Limb (tissue), 2 donors: ENCODE results near the gene PBX1.

Experiments used
- DNase-seq, 2 donors: peaks; one replicate each; pipeline ENCODE4 v3.0.0-alpha.2; 2016; ENCODE audit errors: extremely low spot score in 2 of 2

The PBX1 gene

DNA sequence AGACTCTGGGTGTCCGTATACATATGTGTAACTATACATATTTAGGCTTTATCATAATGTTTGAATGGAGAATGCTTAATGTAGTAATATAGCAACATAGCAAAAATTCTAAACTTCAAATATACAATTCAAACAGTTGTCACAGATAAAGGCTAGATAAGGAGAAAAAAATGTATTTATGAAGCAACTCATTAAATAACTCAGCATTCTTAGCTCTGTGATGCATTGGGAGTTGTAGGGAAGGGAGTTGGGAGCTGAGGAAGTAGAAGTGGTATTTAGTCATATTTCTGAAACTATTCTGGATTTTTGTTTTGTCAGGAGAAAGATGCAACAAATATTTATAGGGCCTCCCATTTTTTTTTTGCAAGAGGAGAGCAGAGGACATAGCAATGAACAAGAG lies 197.8 kb downstream of the PBX1 start:
- no peak for DNase-seq

GRCh38 chr1:164757625-164758024 lies 198.6 kb downstream of the PBX1 start:
- DNase-seq = no peak

GRCh38 chr1:164759144-164759920 lies 200.3 kb downstream of the PBX1 start:
- no peak for DNase-seq

DNA sequence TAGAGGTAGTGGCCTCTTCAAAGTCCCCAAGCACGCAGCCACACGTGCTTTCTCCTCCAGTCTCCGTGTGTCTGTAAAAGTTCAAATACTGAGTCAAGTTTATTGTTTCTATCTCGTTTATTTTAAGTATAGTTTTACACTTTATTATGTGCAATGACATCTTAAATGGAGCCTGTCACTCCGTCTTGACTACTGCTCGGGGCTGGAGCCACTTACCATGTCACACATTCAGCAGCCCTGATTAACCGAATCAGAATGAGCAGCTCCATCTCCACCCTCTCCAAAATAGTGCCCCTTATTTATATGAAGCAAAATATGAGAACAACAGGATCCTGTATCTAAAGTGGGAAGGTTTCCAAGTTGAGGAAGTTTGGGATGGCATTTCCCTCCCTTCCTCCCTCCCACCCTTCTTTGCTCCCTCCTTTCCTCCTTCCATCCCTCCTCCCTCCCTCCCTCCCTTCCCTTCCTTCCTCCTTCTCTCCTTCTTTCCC lies 201.0 kb downstream of the PBX1 start:
- DNase-seq = no peak

DNA sequence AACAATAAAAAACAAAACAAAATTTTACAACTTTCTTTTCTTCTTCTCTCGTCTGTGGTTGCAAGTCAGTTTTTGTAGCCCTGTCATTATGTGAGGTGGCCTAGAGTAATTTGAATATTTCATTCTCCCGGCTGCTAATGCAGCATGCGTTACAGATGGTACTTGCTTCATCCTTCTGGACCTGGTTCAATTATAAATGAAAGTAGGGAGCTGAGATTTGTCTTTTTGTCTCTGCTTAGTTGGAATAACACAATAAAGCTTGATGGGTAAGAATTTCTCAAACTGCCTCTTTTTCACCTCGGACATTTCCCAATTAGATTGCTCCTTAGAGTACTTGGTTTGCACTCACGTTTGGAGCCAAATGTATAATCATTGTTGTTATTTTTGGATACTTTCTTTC lies 201.6 kb downstream of the PBX1 start:
- no peak for DNase-seq

GRCh38 chr1:164761009-164761408 lies 202.0 kb downstream of the PBX1 start:
- no peak for DNase-seq

- DNase-seq = no peak
Observed at GRCh38 chr1:164763098-164763497, 204.1 kb downstream of the PBX1 start.

DNA sequence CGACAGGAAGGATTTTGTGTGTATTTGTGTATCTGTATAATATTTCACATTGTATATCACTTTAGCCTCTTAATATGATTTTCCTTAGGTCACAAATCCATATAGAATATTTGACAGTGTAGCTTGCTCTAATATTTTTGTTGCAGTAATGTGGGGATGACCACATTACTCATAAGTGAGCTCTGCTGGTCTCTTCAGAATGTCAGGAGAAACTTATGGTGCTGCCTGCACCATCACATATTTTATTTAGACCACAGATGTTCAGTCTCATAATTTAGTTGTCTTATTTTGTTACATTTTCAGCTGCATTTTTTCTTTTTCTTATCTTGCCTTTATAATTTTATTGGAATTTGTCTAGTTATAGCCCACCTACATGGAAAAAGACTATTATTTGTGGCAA lies 205.3 kb downstream of the PBX1 start:
- no peak for DNase-seq

DNA sequence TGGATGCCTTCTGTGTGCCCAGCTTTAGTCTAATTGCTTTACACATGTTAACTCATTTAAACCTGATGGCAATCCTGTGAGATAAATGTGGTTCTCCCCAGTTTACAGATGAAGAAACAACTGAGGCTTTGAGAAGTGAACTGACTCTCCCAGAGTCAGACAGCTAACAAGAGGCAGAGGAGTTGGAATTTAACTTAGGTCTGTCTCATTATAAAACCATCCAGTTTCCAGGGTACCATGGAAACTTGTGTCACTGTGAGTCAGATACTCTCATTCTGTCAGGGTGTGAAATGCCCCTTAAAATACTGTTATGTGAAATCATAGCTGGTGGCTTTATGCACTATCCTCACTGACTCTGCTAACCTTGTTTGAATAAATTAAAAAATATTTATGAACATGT lies 206.6 kb downstream of the PBX1 start:
- no peak for DNase-seq

- no peak for DNase-seq
Observed at GRCh38 chr1:164765992-164766720, 207.2 kb downstream of the PBX1 start.

DNA sequence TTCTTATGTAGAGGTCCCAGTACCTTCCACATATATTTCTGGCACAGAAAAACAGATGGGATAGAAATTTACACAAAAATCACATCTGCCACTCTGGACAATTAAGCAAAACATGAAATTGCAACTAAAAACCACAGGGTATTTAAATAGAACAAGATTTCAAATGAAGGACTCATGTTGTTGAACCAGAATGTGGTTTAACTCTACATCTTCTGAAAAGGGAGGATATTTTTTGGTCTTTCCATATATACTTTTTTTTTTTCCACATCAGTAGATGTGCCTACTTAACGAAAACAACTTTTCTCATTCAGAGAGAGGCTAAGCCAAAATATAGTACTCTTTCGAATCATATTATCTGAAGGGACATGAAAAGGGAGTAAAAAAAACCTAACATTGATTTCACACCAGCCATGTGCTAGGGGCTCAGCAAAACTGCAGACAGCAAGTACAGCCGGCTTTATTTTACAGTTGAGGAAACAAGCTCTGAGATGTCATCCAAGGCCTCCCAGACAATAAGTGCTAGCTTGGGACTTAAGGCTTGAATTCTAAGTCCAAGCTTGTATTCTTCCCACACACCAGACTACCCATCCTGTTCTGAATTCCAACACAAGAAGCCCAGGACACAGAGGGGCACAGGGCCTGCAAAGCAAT lies 208.9 kb downstream of the PBX1 start:
- no peak for DNase-seq

- DNase-seq = no peak
Observed at GRCh38 chr1:164768619-164769018, 209.6 kb downstream of the PBX1 start.

- no peak for DNase-seq
Observed at GRCh38 chr1:164769486-164770130, 210.6 kb downstream of the PBX1 start.

- no peak for DNase-seq
Observed at GRCh38 chr1:164770131-164770529, 211.1 kb downstream of the PBX1 start.

- DNase-seq = no peak
Observed at GRCh38 chr1:164771041-164771618, 212.1 kb downstream of the PBX1 start.

- DNase-seq = no peak
Observed at GRCh38 chr1:164771619-164772361, 212.8 kb downstream of the PBX1 start.

DNA sequence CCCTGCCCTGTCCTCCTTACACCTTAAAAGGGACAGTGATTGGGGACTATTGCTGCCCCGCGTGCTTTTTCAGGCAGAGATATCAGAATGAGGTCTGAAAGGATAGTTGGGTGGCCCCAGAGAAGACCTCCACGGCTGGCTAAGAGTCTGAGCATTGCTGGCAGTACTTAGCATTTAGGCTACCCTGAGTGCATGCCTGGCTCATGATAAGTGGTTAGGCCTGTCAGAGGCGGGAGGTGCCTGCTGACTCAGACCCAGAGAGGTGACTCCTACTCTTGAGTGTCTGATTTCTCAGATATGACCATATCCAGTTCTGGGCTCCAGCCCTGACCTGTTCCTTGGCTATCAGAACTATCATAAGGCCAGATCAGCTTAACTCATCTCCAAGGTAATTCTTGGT lies 213.7 kb downstream of the PBX1 start:
- DNase-seq = no peak

DNA sequence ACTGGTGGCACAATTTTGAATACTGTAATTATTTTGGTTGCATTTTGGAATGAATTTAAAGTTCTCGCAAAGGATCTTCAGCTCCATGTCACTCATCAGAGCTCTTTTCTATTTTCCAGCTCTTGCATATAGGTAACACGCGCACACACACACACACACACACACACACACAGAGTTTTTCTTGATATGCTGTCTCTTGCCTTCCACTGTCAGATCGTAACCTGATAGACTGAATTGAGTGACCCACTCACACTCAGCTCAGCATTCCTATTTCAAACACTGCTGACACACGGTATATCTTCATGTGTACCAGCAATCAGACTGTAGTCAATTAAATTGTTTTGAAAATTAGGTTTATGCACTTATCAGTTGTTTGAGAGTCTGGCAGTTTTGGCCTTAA lies 214.1 kb downstream of the PBX1 start:
- no peak for DNase-seq

GRCh38 chr1:164774413-164774812 lies 215.4 kb downstream of the PBX1 start:
- no peak for DNase-seq

GRCh38 chr1:164774819-164775654 lies 216.1 kb downstream of the PBX1 start:
- DNase-seq = no peak
